ES-I3 (cell line): Measurements from ENCODE around the gene FBXO34.

Experiments
- H3K36me3 ChIP-seq: 2 replicates; pipeline ENCODE4 v1.6.1; 2013; ENCODE audit warnings: mild to moderate bottlenecking, low read length, control low read depth, moderate library complexity; ENCODE audit not compliant: insufficient read depth
- H3K4me1 ChIP-seq: 2 replicates; pipeline ENCODE4 v1.6.1; 2013; ENCODE audit warnings: mild to moderate bottlenecking, control low read depth, low read length; ENCODE audit not compliant: insufficient read depth
- H3K9ac ChIP-seq: 2 replicates; pipeline ENCODE4 v1.6.1; 2013; ENCODE audit warnings: low read depth, mild to moderate bottlenecking, low read length, moderate library complexity
- H3K9me3 ChIP-seq: 2 replicates; pipeline ENCODE4 v1.6.1; 2013; ENCODE audit warnings: mild to moderate bottlenecking, low read length, moderate library complexity; ENCODE audit not compliant: control insufficient read depth, insufficient read depth

FBXO34 gene

DNA sequence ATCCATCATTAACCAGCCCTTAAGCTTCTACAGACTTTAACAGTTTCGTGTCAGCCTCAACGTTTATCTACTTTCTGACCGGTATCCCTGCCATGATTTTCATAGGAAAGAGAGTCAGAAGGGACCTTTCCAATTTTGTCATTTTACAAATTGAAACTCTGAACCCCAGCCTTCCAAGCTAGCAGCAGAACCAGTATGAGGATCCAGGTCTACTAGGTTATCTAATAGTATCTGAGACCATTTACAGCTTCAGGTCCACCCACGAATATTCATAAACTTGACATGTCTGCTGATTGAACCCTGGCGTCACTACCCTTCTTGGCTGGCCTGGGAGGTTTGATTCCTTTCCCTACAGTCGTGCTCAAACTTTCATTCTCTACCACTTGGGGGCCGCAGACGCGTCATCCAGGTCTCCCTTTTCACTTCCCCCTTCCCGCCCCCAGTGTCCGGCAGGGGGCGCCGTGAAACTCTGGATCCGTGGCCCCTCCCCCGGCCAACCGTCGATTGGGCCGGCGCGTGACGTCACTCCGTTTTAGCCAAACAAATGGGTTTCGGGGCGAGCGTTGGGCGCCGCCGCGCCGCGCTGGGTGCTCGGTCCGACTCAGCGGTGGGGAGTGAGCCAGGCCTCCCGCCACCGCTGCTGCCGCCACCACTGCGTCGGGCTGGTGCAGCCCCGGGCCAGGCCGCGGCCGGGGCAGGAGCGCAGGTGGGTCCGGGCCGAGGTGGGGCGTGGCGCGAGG, at the start of gene FBXO34:
FBXO34 (plus strand) TSS at position 590 of the 740 bp plus-strand sequence. CDS start 78,970 bp downstream, outside the sequence.
- H3K36me3 ChIP-seq = no peaks in the 10 kb centered on the region
- no peaks in the 10 kb centered on the region for H3K9me3 ChIP-seq
- peaks cover 8% of the 10 kb centered on the region; the same call in 1 of the 2 replicates for H3K4me1 ChIP-seq
- H3K9ac ChIP-seq = peak within 1 kb of the TSS; percentile 90

DNA sequence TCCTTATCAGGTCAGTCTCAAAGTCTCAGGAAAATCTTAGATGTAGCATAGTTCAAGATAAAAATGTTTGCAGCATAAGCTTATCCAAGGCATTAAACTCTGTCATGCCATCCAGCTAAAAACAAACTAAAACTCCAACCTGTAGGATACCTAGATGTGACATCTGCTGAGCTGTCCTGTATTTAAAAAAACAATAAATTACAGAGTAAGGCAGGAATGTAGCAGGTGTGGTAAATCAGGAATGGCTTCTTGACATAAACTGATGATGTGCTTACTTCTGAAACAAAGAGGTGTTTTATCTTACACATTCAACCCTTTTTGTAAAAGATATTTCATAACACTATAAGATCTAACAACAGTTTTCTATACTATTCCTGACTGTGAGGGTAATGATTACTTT, 49.3 kb upstream of the FBXO34 start:
- Histone ChIP-seq H3K36me3 (no peaks in the 10 kb centered on the region), H3K9me3 (no peaks in the 10 kb centered on the region), H3K4me1 (no peaks in the 10 kb centered on the region), H3K9ac (no peak overlapping the region)

DNA sequence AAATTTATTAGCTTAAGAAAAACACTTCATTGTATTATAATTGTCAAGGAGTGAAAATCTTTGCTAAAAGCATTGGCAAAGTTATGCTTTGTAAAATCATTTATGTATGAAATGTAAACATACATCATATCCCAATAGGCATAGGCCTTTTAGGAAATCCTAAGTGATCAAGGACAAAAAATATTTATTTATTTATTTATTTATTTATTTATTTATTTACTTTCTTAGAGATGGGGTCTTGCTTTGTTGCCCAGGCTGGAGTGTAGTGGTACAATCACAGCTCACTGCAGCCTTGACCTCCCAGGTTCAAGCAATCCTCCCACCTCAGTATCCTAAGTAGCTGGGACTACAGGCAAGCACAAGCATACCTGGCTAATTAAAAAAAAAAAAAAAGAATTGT, 47.9 kb upstream of the FBXO34 start:
- Histone ChIP-seq H3K4me1 (no peaks in the 10 kb centered on the region), H3K9me3 (no peaks in the 10 kb centered on the region), H3K36me3 (no peaks in the 10 kb centered on the region), H3K9ac (no peak overlapping the region)

DNA sequence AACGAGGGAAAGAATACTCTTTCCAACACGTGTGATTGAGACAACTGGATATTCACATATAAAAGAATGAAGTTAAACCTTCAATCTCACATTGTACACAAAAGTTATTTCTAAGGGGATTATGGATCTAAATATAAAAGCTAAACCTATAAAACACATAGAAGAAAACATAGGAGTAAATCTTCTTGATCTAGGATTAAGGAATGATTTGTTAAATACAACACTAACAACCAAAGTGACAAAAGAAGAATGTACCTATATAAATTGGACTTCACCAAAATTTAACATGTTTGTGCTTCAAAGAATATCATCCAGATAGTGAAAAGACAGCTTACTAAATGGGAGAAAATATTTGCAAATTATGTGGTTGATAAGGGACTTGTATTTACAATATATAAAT, 43.0 kb upstream of the FBXO34 start:
- Histone ChIP-seq H3K9me3 (no peaks in the 10 kb centered on the region), H3K36me3 (no peaks in the 10 kb centered on the region), H3K4me1 (no peaks in the 10 kb centered on the region), H3K9ac (no peak overlapping the region)

DNA sequence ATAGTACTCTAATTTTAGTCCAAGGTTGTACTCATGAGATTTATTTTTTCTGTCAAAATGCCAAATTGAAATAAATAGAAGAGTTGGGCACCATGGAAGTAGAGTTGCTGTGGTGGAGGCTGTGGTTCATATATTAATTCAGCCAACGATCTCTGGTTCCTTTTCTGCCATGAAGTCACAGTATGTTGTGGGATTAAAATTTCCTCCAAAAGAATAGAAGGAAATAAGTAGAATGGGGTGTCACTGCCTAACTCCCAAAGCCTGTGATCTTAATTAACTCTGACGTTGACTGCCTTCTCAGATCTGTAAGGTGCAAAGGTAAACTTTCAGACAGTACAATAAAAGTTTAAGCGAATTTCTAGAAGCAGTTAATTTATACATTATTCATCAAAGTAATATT, 37.6 kb upstream of the FBXO34 start:
- Histone ChIP-seq H3K36me3 (no peaks in the 10 kb centered on the region), H3K9me3 (no peaks in the 10 kb centered on the region), H3K9ac (no peak overlapping the region), H3K4me1 (no peaks in the 10 kb centered on the region)

DNA sequence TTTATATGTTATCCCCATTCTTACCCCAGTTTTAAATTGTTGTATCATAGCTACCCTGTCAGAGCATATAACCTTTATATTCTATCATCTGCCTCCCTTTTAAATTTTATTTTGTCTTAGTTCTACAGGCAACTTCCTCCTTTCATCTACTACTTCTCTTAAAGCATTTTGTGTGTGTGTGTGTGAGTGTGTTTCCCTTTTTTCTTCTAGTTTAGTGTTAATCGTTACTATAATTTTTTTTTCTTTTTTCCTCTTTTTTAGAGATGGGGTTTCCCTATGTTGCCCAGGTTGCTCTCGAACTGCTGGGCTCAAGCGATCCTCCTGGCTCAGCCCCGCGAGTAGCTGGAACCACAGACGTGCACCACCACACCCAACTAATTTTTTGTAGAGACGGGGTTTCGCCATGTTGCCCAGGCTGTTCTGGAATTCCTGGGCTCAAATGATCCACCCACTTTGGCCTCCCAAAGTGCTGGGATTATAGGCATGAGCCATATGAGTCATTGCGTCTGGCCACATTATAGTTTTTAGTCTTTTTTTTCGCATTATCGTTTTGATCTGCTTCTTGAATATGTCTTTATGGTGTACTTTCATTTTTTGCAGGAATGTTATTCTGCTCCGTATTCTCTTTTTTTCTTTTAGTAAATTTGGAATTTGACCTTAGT, 33.1 kb upstream of the FBXO34 start:
- Histone ChIP-seq H3K9me3 (no peaks in the 10 kb centered on the region), H3K4me1 (no peaks in the 10 kb centered on the region), H3K9ac (no peak overlapping the region), H3K36me3 (no peaks in the 10 kb centered on the region)

DNA sequence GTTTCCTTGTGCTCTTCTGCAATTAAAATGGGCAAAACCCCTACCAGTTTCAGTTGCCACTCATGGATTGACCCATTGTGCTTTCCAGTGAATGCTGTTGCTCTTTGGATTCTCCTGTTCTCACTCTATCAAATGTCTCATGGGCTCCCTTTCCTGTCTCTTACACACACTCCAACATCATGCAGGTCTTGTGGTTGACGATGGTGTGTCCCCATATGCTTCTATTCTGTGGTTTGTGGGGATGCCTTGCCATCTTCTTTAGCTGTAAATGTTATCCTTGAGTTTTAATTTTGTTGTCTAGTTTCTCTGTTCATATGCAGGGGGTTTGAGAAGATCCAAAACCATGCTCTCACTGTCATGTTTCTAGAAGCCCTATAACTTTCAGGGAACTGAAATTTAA, 31.9 kb upstream of the FBXO34 start:
- H3K9ac ChIP-seq = no peak overlapping the region
- no peaks in the 10 kb centered on the region for H3K36me3 ChIP-seq
- H3K4me1 ChIP-seq = no peaks in the 10 kb centered on the region
- no peaks in the 10 kb centered on the region for H3K9me3 ChIP-seq

- no peaks in the 10 kb centered on the region for H3K9me3 ChIP-seq
- H3K9ac ChIP-seq = peak overlapping the region; percentile 31; the same call in 1 of the 2 replicates
- H3K4me1 ChIP-seq = no peaks in the 10 kb centered on the region
- H3K36me3 ChIP-seq = no peaks in the 10 kb centered on the region
Observed at GRCh38 chr14:55240526-55241178, 30.6 kb upstream of the FBXO34 start.

- H3K9ac ChIP-seq = no peak overlapping the region
- no peaks in the 10 kb centered on the region for H3K9me3 ChIP-seq
- no peaks in the 10 kb centered on the region for H3K36me3 ChIP-seq
- no peaks in the 10 kb centered on the region for H3K4me1 ChIP-seq
Observed at GRCh38 chr14:55241673-55242072, 29.5 kb upstream of the FBXO34 start.

DNA sequence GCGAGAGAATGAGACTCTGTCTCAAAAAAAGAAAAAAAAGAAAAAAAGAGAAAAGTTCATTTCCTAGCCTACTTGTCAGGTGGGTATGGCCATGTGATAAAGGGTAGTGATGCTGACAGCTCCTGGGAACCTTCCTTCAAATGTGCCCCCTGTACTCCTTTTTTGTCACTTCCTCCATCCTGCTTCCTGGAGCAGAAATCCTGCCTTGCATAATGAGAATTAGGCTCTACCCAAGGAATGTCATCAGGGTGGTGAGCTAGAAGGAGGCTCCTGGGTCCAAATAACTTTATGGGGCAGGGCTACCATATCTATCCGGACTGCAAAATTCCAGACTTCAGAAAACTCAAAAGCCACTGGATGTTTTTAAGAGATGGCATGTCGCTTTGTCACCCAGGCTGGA, 27.8 kb upstream of the FBXO34 start:
- H3K36me3 ChIP-seq = no peaks in the 10 kb centered on the region
- no peaks in the 10 kb centered on the region for H3K4me1 ChIP-seq
- no peaks in the 10 kb centered on the region for H3K9me3 ChIP-seq
- H3K9ac ChIP-seq = no peak overlapping the region

DNA sequence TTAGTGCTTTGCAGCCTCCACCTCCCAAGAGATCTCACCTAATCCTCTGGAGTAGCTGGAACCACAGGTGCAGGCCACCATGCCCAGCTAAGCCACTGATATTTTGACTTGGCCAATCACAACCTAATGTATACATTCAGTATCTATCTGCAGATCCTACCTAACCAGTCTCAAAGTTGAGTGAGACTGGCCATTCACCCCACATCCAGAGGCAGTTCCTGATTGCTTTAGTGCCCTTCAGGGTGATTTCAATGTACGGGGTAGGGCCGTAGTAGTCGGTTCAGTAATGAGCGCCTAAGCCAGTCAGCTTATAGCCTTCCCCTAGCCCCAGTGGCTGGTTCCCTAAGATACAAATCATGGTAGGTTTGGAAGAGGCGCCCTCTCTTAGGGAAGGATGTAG, 27.4 kb upstream of the FBXO34 start:
- H3K9me3 ChIP-seq = no peaks in the 10 kb centered on the region
- H3K4me1 ChIP-seq = no peaks in the 10 kb centered on the region
- no peak overlapping the region for H3K9ac ChIP-seq

DNA sequence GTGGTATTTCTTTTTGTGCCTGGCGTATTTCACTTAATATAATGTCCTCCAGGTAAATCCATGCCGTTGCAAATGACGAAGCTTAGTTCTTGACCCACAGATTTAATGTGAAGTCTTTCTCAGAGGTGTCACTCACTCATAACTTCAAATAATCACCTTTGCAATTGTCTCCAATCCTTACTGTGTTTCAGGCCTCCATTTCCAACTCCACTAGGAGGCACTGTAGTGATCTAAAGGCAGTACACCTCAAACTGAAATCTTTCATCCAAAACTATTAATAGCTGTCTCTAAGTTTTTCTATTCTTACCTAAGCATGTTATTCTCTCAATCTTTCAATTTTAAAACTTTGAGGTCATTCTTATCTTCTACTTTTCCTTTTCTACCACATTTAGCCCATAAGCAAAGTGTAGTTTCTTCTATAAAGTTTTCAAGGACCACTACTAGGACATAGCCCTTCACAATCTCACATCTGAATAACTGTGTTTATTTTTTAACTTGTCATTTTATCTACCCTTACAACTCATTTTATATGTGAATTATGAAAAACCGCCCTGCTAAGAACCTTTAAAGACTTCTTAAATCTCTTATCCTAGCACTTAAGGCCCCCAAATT, 25.5 kb upstream of the FBXO34 start:
- no peak overlapping the region for H3K9ac ChIP-seq
- no peaks in the 10 kb centered on the region for H3K4me1 ChIP-seq
- H3K36me3 ChIP-seq = no peaks in the 10 kb centered on the region
- H3K9me3 ChIP-seq = no peaks in the 10 kb centered on the region

More for the DNA sequence above, 27.4 kb upstream of the FBXO34 start:
- no peaks in the 10 kb centered on the region for H3K36me3 ChIP-seq

GRCh38 chr14:55248411-55248810, 22.8 kb upstream of the FBXO34 start:
- Histone ChIP-seq H3K9ac (no peak overlapping the region), H3K4me1 (no peaks in the 10 kb centered on the region), H3K9me3 (no peaks in the 10 kb centered on the region), H3K36me3 (no peaks in the 10 kb centered on the region)

GRCh38 chr14:55249423-55249822, 21.8 kb upstream of the FBXO34 start:
- Histone ChIP-seq H3K4me1 (no peaks in the 10 kb centered on the region), H3K36me3 (no peaks in the 10 kb centered on the region)

More at GRCh38 chr14:55249423-55249822, 21.8 kb upstream of the FBXO34 start:
- Histone ChIP-seq H3K9ac (no peak overlapping the region), H3K9me3 (no peaks in the 10 kb centered on the region)
